ENCODE data around the gene RAP2A. TPM values are rescaled to one million over a fixed set of nuclear protein-coding genes. Genes with fewer than 3 reads are reported as not detected.
A peak's percentile ranks its signal among the peaks of the same experiment; 100 is the strongest.

RAP2A gene
- 19.9 and 20.3 TPM in 2 replicates for total RNA-seq (2013; cell fraction: nucleolus; rRNA removed)
- total RNA-seq (2014; rRNA removed) (18.8 and 22.5 TPM in 2 replicates), total RNA-seq (2014; rRNA removed; fragmentation: Illumina TruSeq; extraction: Trizol) (25.5 and 26.3 TPM in 2 replicates), total RNA-seq (2021) (35.1 and 38.5 TPM in 2 replicates), polyA plus RNA-seq (2011; rRNA removed) (32.6 and 43.0 TPM in 2 replicates), polyA plus RNA-seq (2014; fragmentation: Illumina TruSeq; extraction: Trizol) (18.9 and 24.0 TPM in 2 replicates), polyA plus RNA-seq (2014; fragmentation: Nextera tagmentation; extraction: Ambion mirVana) (1 to 10 TPM; 5.8 to 6.0 TPM), polyA plus RNA-seq (2014; rRNA removed) (9.1 and 11.0 TPM in 2 replicates), polyA plus RNA-seq (2016; fragmentation: Nextera tagmentation; extraction: Ambion mirVana) (1 to 10 TPM; 3.5 to 4.2 TPM), polyA minus RNA-seq (2011; rRNA and poly(A)+ RNA removed) (44.0 and 49.4 TPM in 2 replicates), Bru-seq, nascent RNA (percentile 90 among the genes with signal in this experiment), BruChase-seq, experiment 1, labeled RNA remaining after a 6-hour chase (percentile 91 among the genes with signal in this experiment), BruChase-seq, experiment 2, labeled RNA remaining after a 2-hour chase (percentile 91 among the genes with signal in this experiment)
- polyA plus RNA-seq (2011; ENCODE audit: low read depth) = 4.9 TPM
- polyA plus RNA-seq (2011; cell fraction: cytosol; rRNA removed) = 11.9 and 13.7 TPM in 2 replicates
- polyA plus RNA-seq (2011; cell fraction: nucleus; rRNA removed) = 9.6 and 23.0 TPM in 2 replicates
- 10.9 and 12.4 TPM in 2 replicates for polyA plus RNA-seq (2012)
- polyA minus RNA-seq (2011; cell fraction: cytosol; rRNA and poly(A)+ RNA removed) = 21.9 and 25.7 TPM in 2 replicates
- polyA minus RNA-seq (2011; cell fraction: nucleus; rRNA and poly(A)+ RNA removed) = 27.8 and 40.3 TPM in 2 replicates
- long read RNA-seq, experiment 1, partial matches to known transcripts = 0 of 1 reads
- long read RNA-seq, experiment 1, other reads (novel, unspliced or antisense) = 1 of 1 reads
- long read RNA-seq, experiment 2, partial matches to known transcripts = 0 of 19 reads
- long read RNA-seq, experiment 2, other reads (novel, unspliced or antisense) = 19 of 19 reads

DNA sequence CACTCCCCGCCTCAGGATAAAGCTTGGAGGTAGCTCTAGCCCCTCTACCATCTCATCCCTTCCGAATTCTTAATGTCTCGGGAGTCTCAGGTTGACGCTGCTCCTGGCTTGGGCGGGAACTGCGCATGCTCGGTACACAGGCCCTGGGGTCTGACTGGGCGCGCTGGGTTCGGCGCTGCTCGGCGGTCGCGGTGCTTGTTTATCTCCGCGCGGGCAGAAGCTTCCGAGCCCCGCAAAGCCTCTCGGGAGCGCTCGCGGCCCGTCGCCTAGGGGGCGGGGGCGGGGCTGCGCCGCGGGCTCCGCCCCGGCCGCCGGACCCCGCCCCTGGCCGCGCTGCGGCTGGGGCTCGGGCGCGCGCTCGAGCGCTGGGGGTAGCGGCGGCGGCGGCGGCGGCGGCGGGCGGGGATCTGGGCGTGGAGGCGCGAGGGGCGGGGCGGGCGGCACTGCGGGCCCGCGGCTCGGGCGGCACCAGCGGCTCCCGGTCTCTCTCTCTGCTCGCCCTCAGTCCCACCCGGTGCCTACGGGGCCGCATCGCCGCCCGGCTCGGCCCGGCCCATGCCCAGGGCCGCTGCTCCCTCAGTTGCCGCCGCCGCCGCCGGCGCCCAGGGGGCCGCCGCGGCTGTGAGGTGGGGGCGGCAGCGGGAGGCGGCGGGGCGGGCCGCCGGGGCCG, at the start of gene RAP2A:
RAP2A (plus strand) TSS at position 443 of the 670 bp plus-strand sequence. CDS start 302 bp downstream, outside the sequence.
- intact Hi-C loops (cut with micrococcal nuclease; ENCODE audit: unreplicated experiment) (loop anchor here (1.0 to 10.0 kb wide), 6 partner anchors 15 to 1757 kb away; partner anchors contain the start of genes DNAJC3 and MBNL2), in situ Hi-C loops (cut with MboI) (loop anchor here (25.0 kb wide), 2 partner anchors 1128 to 1747 kb away; partner anchors contain the start of gene DNAJC3)
- peak; percentile 41 for FAIRE-seq
- TF ChIP-seq BHLHE40 (IDR thresholded peaks at IDR 0.05; ENCODE audit: borderline replicate concordance in 1 of 2, low read depth in 2 of 2, low read length in 1 of 2) (0 out of 4 replicates have a peak, but pooled peaks of 1 of the 2 experiments have one; percentile 34), RAD21 (IDR thresholded peaks at IDR 0.05; ENCODE audit: insufficient read depth, low read depth, low read length) (peak; percentile 45), POLR2AphosphoS2 (IDR thresholded peaks at IDR 0.05; ENCODE audit: low read depth, low read length) (0 out of 2 replicates have a peak, but pooled peaks have one; percentile 20), STAT3 (IDR thresholded peaks at IDR 0.05; ENCODE audit: low read depth, low read length) (no peak), E2F4 (IDR thresholded peaks at IDR 0.05; ENCODE audit: low read depth, low read length) (peak; percentile 83), NFYB (IDR thresholded peaks at IDR 0.05; ENCODE audit: insufficient read depth, low read depth, low read length) (no peak), CREB1 (IDR thresholded peaks at IDR 0.05; ENCODE audit: low read depth) (peak; percentile 15; the same call in 1 of the 2 replicates), CTCF (IDR thresholded peaks at IDR 0.05 in 2 of 3, conservative IDR thresholded peaks at IDR 0.05 in 1 of 3; ENCODE audit: control insufficient read depth in 2 of 3, extremely low read depth in 1 of 3, insufficient read depth in 1 of 3, low read depth in 3 of 3, low read length in 3 of 3) (peak in 1 of 3 experiments; percentile 50; a peak in 2 of 6 replicates), MTA2 (IDR thresholded peaks at IDR 0.05; ENCODE audit: low read depth) (no peak), LARP7 (IDR thresholded peaks at IDR 0.05) (peak; percentile 68; the same call in 1 of the 2 replicates), FOXK2 (IDR thresholded peaks at IDR 0.05) (no peak), ASH2L (IDR thresholded peaks at IDR 0.05; ENCODE audit: borderline replicate concordance, low read depth) (no peak)

More for the DNA sequence above, at the start of gene RAP2A:
- peak; percentile 71 for ATAC-seq
- Histone ChIP-seq H3K9ac (ENCODE audit: control insufficient read depth, insufficient read depth, low read length) (peak within 1 kb of the TSS; percentile 98), H4K20me1 (ENCODE audit: control insufficient read depth, insufficient read depth) (no peaks in the 10 kb centered on the region), H3K36me3 (ENCODE audit: control insufficient read depth in 2 of 2, insufficient read depth in 2 of 2, low read length in 1 of 2) (0 out of 4 replicates have a peak, but pooled peaks cover 0 to 3% of the 10 kb centered on the region in 2 experiments), H2AFZ (ENCODE audit: control insufficient read depth, low read depth, low read length) (peak within 1 kb of the TSS; percentile 96), H3K4me1 (ENCODE audit: control insufficient read depth, insufficient read depth, low read length) (peaks cover 6% of the 10 kb centered on the region), H3K79me2 (ENCODE audit: control insufficient read depth, insufficient read depth, low read length) (peaks cover 44% of the 10 kb centered on the region), H3K4me3 (peak within 1 kb of the TSS; percentile 93), H3K27ac (ENCODE audit: control insufficient read depth, insufficient read depth) (peak within 1 kb of the TSS; percentile 98), H3K9me3 (replicated peaks; ENCODE audit: control insufficient read depth, insufficient read depth, low read length) (no peaks in the 10 kb centered on the region), H3K27me3 (replicated peaks in 1 of 2; ENCODE audit: control insufficient read depth in 2 of 2, insufficient read depth in 2 of 2, low read length in 1 of 2) (no peaks in the 10 kb centered on the region), H3K4me2 (ENCODE audit: control insufficient read depth, insufficient read depth) (peak within 1 kb of the TSS; percentile 95)
- CTCF ChIA-PET = interaction anchor here (0.6 to 2.0 kb wide), 12 partner anchors 13 to 509 kb away, joined by 3 to 17 read pairs (median 5); partner anchors contain the start of gene MBNL2
- DNase-seq (ENCODE audit: low read depth, low spot score) = peak; percentile 58
- RAD21 ChIA-PET (ENCODE audit: unreplicated experiment) = interaction anchor here (1.0 to 10.4 kb wide), 10 partner anchors 12 to 324 kb away, joined by 3 to 179 read pairs (median 10); partner anchors contain the start of gene MBNL2
- no TSS peak for BruUV-seq (replicated peaks)
- POLR2A ChIA-PET = interaction anchor here (0.6 to 9.1 kb wide), 9 partner anchors 10 to 1070 kb away, joined by 3 to 108 read pairs (median 5); partner anchors contain the start of gene MBNL2
- SMC1A ChIA-PET (ENCODE audit: uncharacterized antibody, unreplicated experiment) = interaction anchor here (0.8 to 12.0 kb wide), 13 partner anchors 12 to 210 kb away, joined by 3 to 165 read pairs (median 10); partner anchors contain the start of gene MBNL2
- WGBS (ENCODE audit: insufficient coverage, insufficient replicate concordance, low lambda C conversion rate, missing lambda C conversion rate) = under 1% methylated on average over 17 of the region's 94 CpGs
